Prostate gland (tissue), 2 donors: ENCODE results near the gene IFRD2. TPM values are rescaled to one million over a fixed set of nuclear protein-coding genes. Genes with fewer than 3 reads are reported as not detected.

Experiments
- DNase-seq: peaks from one replicate; pipeline ENCODE4 v3.0.0-alpha.2; 2019; ENCODE audit warnings: low spot score
- H3K27ac ChIP-seq, 2 donors: fragments of 200-600 bp; sonication (generic); 2 replicates each; pipeline ENCODE4 v1.5.1; 2017 to 2019
- H3K27me3 ChIP-seq: fragments of 200-600 bp; sonication (generic); replicated peaks from 2 replicates; pipeline ENCODE4 v1.5.1; 2019; ENCODE audit not compliant: insufficient read depth
- H3K36me3 ChIP-seq, 2 donors: fragments of 200-600 bp; sonication (generic); 1 replicate in 1 of 2; 2 replicates in 1 of 2; pipeline versions ENCODE4 v1.5.1 to v1.8.1; 2017 to 2019
- H3K4me1 ChIP-seq: fragments of 200-600 bp; sonication (generic); replicated peaks from 2 replicates; pipeline ENCODE4 v1.5.1; 2019
- H3K4me3 ChIP-seq, 2 donors: fragments of 200-600 bp; sonication (generic); 2 replicates each; pipeline ENCODE4 v1.5.1; 2017 to 2019
- H3K9me3 ChIP-seq: fragments of 200-600 bp; sonication (generic); 2 replicates; pipeline ENCODE4 v1.5.1; 2017
- CTCF ChIP-seq, 4 experiments: fragments of 200-600 bp in 2 of 4; fragments of 450-650 bp in 2 of 4; sonication (generic) in 2 of 4; IDR thresholded peaks; 1 replicate in 3 of 4; 2 replicates in 1 of 4; pipeline ENCODE4 v1.5.1; 2016 to 2019; ENCODE audit warnings: antibody characterized with exemption in 4 of 4, mild to moderate bottlenecking in 2 of 4, moderate library complexity in 2 of 4
- POLR2A ChIP-seq: fragments of 450-650 bp; IDR thresholded peaks from one replicate; pipeline ENCODE4 v1.6.1; 2016; ENCODE audit warnings: antibody characterized with exemption, mild to moderate bottlenecking
- POLR2AphosphoS5 ChIP-seq: sonication (generic); formaldehyde crosslinking; IDR thresholded peaks from one replicate; pipeline ENCODE4 v1.6.1; 2017; ENCODE audit warnings: antibody characterized with exemption
- WGBS: methylation state at CpG from one replicate; pipeline ENCODE4 v1.1.5; 2018; 5-methylcytosine and 5-hydroxymethylcytosine counted together
- intact Hi-C: fragments of 100-400 bp; cut with DNase I; formaldehyde crosslinking; loops from one replicate; pipeline ENCODE4 v1.14.2; 2022
- total RNA-seq, 2 donors: library from RNA; depleted of rRNA; stranded (reverse); fragments of >200 nt; gene quantifications; one replicate each; pipeline ENCODE4 v1.1.0, GENCODE V29; 2016

Gene IFRD2
- total RNA-seq, 2 donors from 2014 or later, result 93.0 to 99.9 TPM

- intact Hi-C loops, result no loop called here
Measured at GRCh38 chr3:50298836-50299637, 6.8 kb upstream of the IFRD2 start, which contains the start of the genes HYAL3 and NAA80. HYAL3 (minus strand) TSS chr3:50299405; CDS start chr3:50295602, 3,803 bp downstream. NAA80 (minus strand) TSS chr3:50299405; CDS start chr3:50297463, 1,942 bp downstream.

GRCh38 chr3:50297896-50298725, 5.9 kb upstream of the IFRD2 start:
- peak overlapping the region; percentile 54 to 56 for H3K4me3 ChIP-seq
- WGBS, result 39% methylated on average over 9 of the region's 9 CpGs
- TF ChIP-seq POLR2A (no peak), CTCF (IDR thresholded peaks at IDR 0.05) (peak in 1 of 4 experiments; percentile 5)
- intact Hi-C loops, result no loop called here
- peaks cover 11% of the 10 kb centered on the region for H3K4me1 ChIP-seq
- H3K36me3 ChIP-seq, result no peaks in the 10 kb centered on the region
- H3K9me3 ChIP-seq, result no peaks in the 10 kb centered on the region
- peak overlapping the region; percentile 84 to 89 for H3K27ac ChIP-seq
- no peak for DNase-seq
- H3K27me3 ChIP-seq, result no peaks in the 10 kb centered on the region

More at GRCh38 chr3:50298836-50299637, 6.8 kb upstream of the IFRD2 start, which contains the start of the genes HYAL3 and NAA80:
- no peaks in the 10 kb centered on the region for H3K27me3 ChIP-seq
- H3K4me3 ChIP-seq, result peak within 1 kb of the TSS; percentile 54 to 56
- peaks cover 11% of the 10 kb centered on the region for H3K4me1 ChIP-seq
- WGBS, result under 1% methylated on average over 53 of the region's 61 CpGs
- peak within 1 kb of the TSS; percentile 84 to 89 for H3K27ac ChIP-seq
- DNase-seq, result peak; percentile 100
- no peaks in the 10 kb centered on the region for H3K9me3 ChIP-seq
- H3K36me3 ChIP-seq, result no peaks in the 10 kb centered on the region
- TF ChIP-seq POLR2AphosphoS5, result peak; percentile 94
- peak in 3 of 4 experiments; percentile 19 to 68 (median 61) for TF ChIP-seq CTCF (IDR thresholded peaks at IDR 0.05)
- peak; percentile 99 for TF ChIP-seq POLR2A

GRCh38 chr3:50297384-50297775, 5.2 kb upstream of the IFRD2 start:
- Histone ChIP-seq H3K4me1 (peaks cover 16% of the 10 kb centered on the region), H3K9me3 (no peaks in the 10 kb centered on the region), H3K4me3 (no peak overlapping the region), H3K27me3 (no peaks in the 10 kb centered on the region), H3K36me3 (no peaks in the 10 kb centered on the region), H3K27ac (no peak overlapping the region)
- 93% methylated on average over 2 of the region's 2 CpGs for WGBS
- no peak for DNase-seq
- intact Hi-C loops, result no loop called here
- TF ChIP-seq POLR2A (no peak), CTCF (IDR thresholded peaks at IDR 0.05) (no peak), POLR2AphosphoS5 (no peak)

- no peaks in the 10 kb centered on the region for H3K27me3 ChIP-seq
- 90% methylated on average over 15 of the region's 18 CpGs for WGBS
- no peaks in the 10 kb centered on the region for H3K9me3 ChIP-seq
- H3K4me1 ChIP-seq, result peaks cover 16% of the 10 kb centered on the region
- DNase-seq, result no peak
- H3K27ac ChIP-seq, result no peak overlapping the region
- intact Hi-C loops, result no loop called here
- no peak overlapping the region for H3K4me3 ChIP-seq
- no peaks in the 10 kb centered on the region for H3K36me3 ChIP-seq
- TF ChIP-seq POLR2AphosphoS5, result no peak
Measured at GRCh38 chr3:50296721-50297383, 4.6 kb upstream of the IFRD2 start.
